PC-3 (cell line): ENCODE measurements around the gene MTHFD1L. TPM values are rescaled to one million over a fixed set of nuclear protein-coding genes. Genes with fewer than 3 reads are reported as not detected.

Experiments used
- ATAC-seq: fragments of 200-7000 bp; cut with Tn5 transposase; 2 replicates; pipeline ENCODE4 v1.9.1; 2020; ENCODE audit warnings: mild to moderate bottlenecking, moderate library complexity
- BruUV-seq: library from RNA; stranded (reverse); fragments of 400-500 nt; replicated peaks from 2 replicates; lab custom pipeline; 2021; lab: Mats Ljungman, UMichigan
- CTCF ChIA-PET: fragments of 300-600 bp; sonication (Branson Sonifier 250); formaldehyde crosslinking; loops from one replicate; lab custom pipeline; 2022; ENCODE audit warnings: antibody characterized with exemption; lab: Charles Lee
- POLR2A ChIA-PET: fragments of 300-600 bp; sonication (Branson Sonifier 250); formaldehyde crosslinking; loops from one replicate; lab custom pipeline; 2022; ENCODE audit warnings: antibody characterized with exemption; ENCODE audit not compliant: unreplicated experiment; lab: Charles Lee
- DNase-seq: peaks from one replicate; pipeline ENCODE4 v3.0.0-alpha.2; 2015
- H2AFZ ChIP-seq: fragments of 300-600 bp; sonication (generic); 2 replicates; pipeline ENCODE4 v1.6.0; 2016; ENCODE audit warnings: antibody characterized with exemption, low read length
- H3F3A ChIP-seq: fragments of 300-600 bp; sonication (generic); one replicate; pipeline ENCODE4 v1.6.0; 2017; ENCODE audit warnings: antibody characterized with exemption, low read length, control low read depth, mild to moderate bottlenecking; ENCODE audit not compliant: unreplicated experiment
- H3K27ac ChIP-seq: fragments of 300-600 bp; sonication (generic); 2 replicates; pipeline ENCODE4 v1.5.1; 2016; ENCODE audit warnings: mild to moderate bottlenecking, low read length
- H3K27me3 ChIP-seq: fragments of 300-600 bp; sonication (generic); 2 replicates; pipeline ENCODE4 v1.6.1; 2016; ENCODE audit warnings: low read length, mixed read lengths
- H3K36me3 ChIP-seq: fragments of 300-600 bp; sonication (generic); 2 replicates; pipeline ENCODE4 v1.6.1; 2016; ENCODE audit warnings: low read depth, mixed run types, low read length, mixed read lengths
- H3K4me1 ChIP-seq: fragments of 300-600 bp; sonication (generic); 2 replicates; pipeline ENCODE4 v1.5.1; 2016; ENCODE audit warnings: low read length; ENCODE audit not compliant: insufficient read depth
- H3K4me2 ChIP-seq: fragments of 300-600 bp; sonication (generic); 2 replicates; pipeline ENCODE4 v1.6.0; 2016; ENCODE audit warnings: low read length
- H3K4me3 ChIP-seq: fragments of 300-600 bp; sonication (generic); 2 replicates; pipeline ENCODE4 v1.5.1; 2016; ENCODE audit warnings: mild to moderate bottlenecking, low read length, mixed read lengths
- H3K79me2 ChIP-seq: fragments of 300-600 bp; sonication (generic); 2 replicates; pipeline ENCODE4 v1.6.1; 2017; ENCODE audit warnings: low read length, mixed read lengths
- H3K9ac ChIP-seq: fragments of 300-600 bp; sonication (generic); 2 replicates; pipeline ENCODE4 v1.6.0; 2016; ENCODE audit warnings: mild to moderate bottlenecking, low read length
- H3K9me2 ChIP-seq: fragments of 300-600 bp; sonication (generic); replicated peaks from 2 replicates; pipeline ENCODE4 v1.6.1; 2016; ENCODE audit warnings: mixed run types, low read length, mixed read lengths
- H3K9me3 ChIP-seq: fragments of 300-600 bp; sonication (generic); 2 replicates; pipeline ENCODE4 v1.6.1; 2016; ENCODE audit warnings: low read length, mixed read lengths
- H4K20me1 ChIP-seq: fragments of 300-600 bp; sonication (generic); 2 replicates; pipeline ENCODE4 v1.6.1; 2016; ENCODE audit warnings: low read length, mixed read lengths
- CTCF ChIP-seq: fragments of 300-600 bp; sonication (generic); conservative IDR thresholded peaks from 2 replicates; pipeline ENCODE4 v1.5.1; 2017; ENCODE audit warnings: antibody characterized with exemption, low read depth, mild to moderate bottlenecking, low read length
- EZH2 ChIP-seq: fragments of 300-600 bp; sonication (generic); IDR thresholded peaks from one replicate; pipeline ENCODE4 v1.6.1; 2017; ENCODE audit warnings: antibody characterized with exemption, mild to moderate bottlenecking, low read length; ENCODE audit not compliant: unreplicated experiment
- EZH2phosphoT487 ChIP-seq: fragments of 300-600 bp; sonication (generic); IDR thresholded peaks from 2 replicates; pipeline ENCODE4 v1.6.1; 2018; ENCODE audit warnings: mild to moderate bottlenecking, antibody characterized with exemption, low read length, borderline replicate concordance
- intact Hi-C: fragments of 100-400 bp; cut with micrococcal nuclease; formaldehyde crosslinking; loops from 2 replicates; pipeline ENCODE4 v1.9.0; 2023
- total RNA-seq: library from RNA; depleted of rRNA; stranded (reverse); fragments of >200 nt; gene quantifications from 2 replicates; pipeline ENCODE4 v1.2.3, GENCODE V29; 2014

The MTHFD1L gene
- total RNA-seq, 1 experiment from 2014 or later = 11.9 TPM

- Histone ChIP-seq H3K4me3 (no peak overlapping the region), H3K36me3 (no peaks in the 10 kb centered on the region), H3K4me2 (no peak overlapping the region), H2AFZ (no peak overlapping the region), H3K9me3 (no peaks in the 10 kb centered on the region), H3F3A (no peaks in the 10 kb centered on the region), H3K9me2 (no peaks in the 10 kb centered on the region), H3K79me2 (no peaks in the 10 kb centered on the region), H3K4me1 (no peaks in the 10 kb centered on the region), H3K27me3 (no peaks in the 10 kb centered on the region), H3K9ac (no peak overlapping the region), H3K27ac (no peak overlapping the region), H4K20me1 (no peaks in the 10 kb centered on the region)
- intact Hi-C loops = no loop called here
- no peak for DNase-seq
- ATAC-seq = no peak
- TF ChIP-seq CTCF (no peak), EZH2 (no peak), EZH2phosphoT487 (no peak)
- CTCF ChIA-PET = no interaction called here
- no TSS peak for BruUV-seq
- POLR2A ChIA-PET = no interaction called here
These were observed 248.1 kb downstream of the MTHFD1L start for GRCh38 chr6:151113641-151114040.

GRCh38 chr6:151118461-151119123, 253.1 kb downstream of the MTHFD1L start:
- Histone ChIP-seq H3K27me3 (no peaks in the 10 kb centered on the region), H3K27ac (no peak overlapping the region), H3K9me2 (no peaks in the 10 kb centered on the region), H3K4me3 (no peak overlapping the region), H4K20me1 (no peaks in the 10 kb centered on the region), H3K79me2 (no peaks in the 10 kb centered on the region), H3K4me1 (no peaks in the 10 kb centered on the region), H3K9ac (no peak overlapping the region), H2AFZ (no peak overlapping the region), H3F3A (no peaks in the 10 kb centered on the region), H3K9me3 (no peaks in the 10 kb centered on the region), H3K4me2 (no peak overlapping the region), H3K36me3 (no peaks in the 10 kb centered on the region)
- CTCF ChIA-PET = no interaction called here
- no peak for ATAC-seq
- POLR2A ChIA-PET = interaction anchor here (0.8 kb wide), 1 partner anchor 50 kb away, joined by 3 read pairs; no protein-coding TSS in a partner anchor
- DNase-seq = no peak
- intact Hi-C loops = no loop called here
- TF ChIP-seq EZH2 = no peak
- no peak for TF ChIP-seq CTCF
- TF ChIP-seq EZH2phosphoT487 = no peak
- BruUV-seq = no TSS peak

GRCh38 chr6:151119823-151120524, 254.5 kb downstream of the MTHFD1L start:
- no peaks in the 10 kb centered on the region for H4K20me1 ChIP-seq
- H3K9ac ChIP-seq = no peak overlapping the region
- no peak for TF ChIP-seq EZH2
- TF ChIP-seq EZH2phosphoT487 = no peak
- ATAC-seq (no peak), DNase-seq (no peak)
- ChIA-PET POLR2A (no interaction called here), CTCF (no interaction called here)
- no peaks in the 10 kb centered on the region for H3K79me2 ChIP-seq
- no TSS peak for BruUV-seq
- no peak overlapping the region for H3K4me3 ChIP-seq
- intact Hi-C loops = no loop called here
- H3F3A ChIP-seq = no peaks in the 10 kb centered on the region
- H3K27me3 ChIP-seq = no peaks in the 10 kb centered on the region
- H2AFZ ChIP-seq = no peak overlapping the region
- H3K9me2 ChIP-seq = no peaks in the 10 kb centered on the region
- no peak overlapping the region for H3K4me2 ChIP-seq
- H3K27ac ChIP-seq = no peak overlapping the region
- H3K36me3 ChIP-seq = no peaks in the 10 kb centered on the region
- no peaks in the 10 kb centered on the region for H3K9me3 ChIP-seq
- peaks cover 2% of the 10 kb centered on the region for H3K4me1 ChIP-seq
